Measurements from ENCODE around the gene DPP9.

DNA sequence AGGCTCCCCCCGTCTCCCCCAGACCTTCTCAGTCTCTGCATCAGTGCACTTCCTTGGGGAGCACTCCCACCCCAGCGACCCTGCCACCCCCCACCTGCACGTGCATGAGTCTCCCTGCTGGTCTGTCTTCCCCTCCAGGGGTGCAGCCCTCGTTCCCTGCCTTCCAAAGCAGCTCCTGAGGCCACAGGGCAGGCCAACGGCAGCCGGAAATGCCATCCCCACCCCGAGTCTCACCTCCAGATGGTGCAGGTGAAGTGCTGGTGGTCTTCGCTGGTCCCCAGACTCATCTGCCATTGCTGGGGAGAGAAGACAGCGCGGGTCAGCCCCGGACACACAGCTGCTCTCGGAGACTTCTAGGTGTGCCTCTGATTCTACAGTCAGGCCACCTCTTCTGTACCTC, 59.0 kb downstream of the DPP9 start:
- TF ChIP-seq CTCF (IDR thresholded peaks at IDR 0.05) (no peak), POLR2A (IDR thresholded peaks at IDR 0.05) (no peak)
